SK-N-SH treated with all-trans-retinoic acid at 6 μM for 48 hours (cell line): Measurements from ENCODE around the gene PTGR1.
"Not testable (repeated sequence)": the region's sequence is repeated elsewhere in the genome, so short reads cannot be mapped to it uniquely, and the experiment has no call there.

Experiments used
- ATAC-seq: fragments of 200-7000 bp; cut with Tn5 transposase; 3 replicates; pipeline ENCODE4 v1.9.1; 2020; ENCODE audit warnings: mild to moderate bottlenecking, moderate library complexity
- ARNTL ChIP-seq: fragments of 450-650 bp; formaldehyde crosslinking; IDR thresholded peaks from 2 replicates; pipeline ENCODE4 v1.5.0; 2020; ENCODE audit warnings: low read depth, mild to moderate bottlenecking, moderate library complexity, borderline replicate concordance
- BACH2 ChIP-seq: fragments of 250-450 bp; sonication (Bioruptor Pico); IDR thresholded peaks from 2 replicates; pipeline ENCODE4 v1.9.0; 2021; ENCODE audit warnings: mild to moderate bottlenecking, borderline replicate concordance
- ESRRG ChIP-seq: fragments of 250-450 bp; sonication (Bioruptor Pico); IDR thresholded peaks from 2 replicates; pipeline ENCODE4 v1.6.1; 2021; ENCODE audit warnings: mild to moderate bottlenecking
- GLIS3 ChIP-seq: fragments of 250-450 bp; sonication (Bioruptor Pico); IDR thresholded peaks from 2 replicates; pipeline ENCODE4 v1.5.0; 2020; ENCODE audit warnings: mild to moderate bottlenecking, moderate library complexity
- ISL1 ChIP-seq: fragments of 250-450 bp; sonication (Bioruptor Pico); IDR thresholded peaks from 2 replicates; pipeline ENCODE4 v2.1.2; 2022; ENCODE audit warnings: mild to moderate bottlenecking, moderate library complexity
- OSR1 ChIP-seq: fragments of 250-450 bp; sonication (Bioruptor Pico); IDR thresholded peaks from 2 replicates; pipeline ENCODE4 v1.8.0; 2022; ENCODE audit warnings: moderate library complexity, mild to moderate bottlenecking, inconsistent platforms
- PPARA ChIP-seq: fragments of 250-450 bp; sonication (Bioruptor Pico); IDR thresholded peaks from 2 replicates; pipeline ENCODE4 v1.5.0; 2020; ENCODE audit warnings: mild to moderate bottlenecking, borderline replicate concordance
- RARB ChIP-seq: fragments of 250-450 bp; sonication (Bioruptor Pico); IDR thresholded peaks from 2 replicates; pipeline ENCODE4 v1.8.0; 2021; ENCODE audit warnings: mild to moderate bottlenecking, moderate library complexity
- SNAI2 ChIP-seq: fragments of 250-450 bp; sonication (Bioruptor Pico); IDR thresholded peaks from 2 replicates; pipeline ENCODE4 v1.5.0; 2020; ENCODE audit warnings: mild to moderate bottlenecking, moderate library complexity
- TCF4 ChIP-seq: fragments of 250-450 bp; sonication (Bioruptor Pico); IDR thresholded peaks from 2 replicates; pipeline ENCODE4 v1.8.0; 2021; ENCODE audit warnings: mild to moderate bottlenecking, moderate library complexity, borderline replicate concordance
- TOX ChIP-seq: fragments of 250-450 bp; sonication (Bioruptor Pico); IDR thresholded peaks from 2 replicates; pipeline ENCODE4 v1.8.0; 2021; ENCODE audit warnings: mild to moderate bottlenecking, moderate library complexity, borderline replicate concordance
- ZC3H10 ChIP-seq: fragments of 250-450 bp; sonication (Bioruptor Pico); IDR thresholded peaks from 2 replicates; pipeline ENCODE4 v1.5.1; 2021; ENCODE audit warnings: mild to moderate bottlenecking, moderate library complexity
- ZFP3 ChIP-seq: fragments of 250-450 bp; sonication (Bioruptor Pico); IDR thresholded peaks from 2 replicates; pipeline ENCODE4 v1.5.0; 2020; ENCODE audit warnings: mild to moderate bottlenecking, moderate library complexity
- ZFP30 ChIP-seq: fragments of 450-650 bp; formaldehyde crosslinking; IDR thresholded peaks from 2 replicates; pipeline ENCODE4 v1.5.0; 2022; ENCODE audit warnings: mild to moderate bottlenecking, moderate library complexity
- ZNF565 ChIP-seq: fragments of 450-650 bp; formaldehyde crosslinking; conservative IDR thresholded peaks from 2 replicates; pipeline ENCODE4 v1.5.0; 2020; ENCODE audit warnings: low read depth, mild to moderate bottlenecking, moderate library complexity
- ZNF70 ChIP-seq: fragments of 450-650 bp; formaldehyde crosslinking; IDR thresholded peaks from 2 replicates; pipeline ENCODE4 v1.5.0; 2020; ENCODE audit warnings: mild to moderate bottlenecking, moderate library complexity
- TF ChIP-seq, protein P1 (sequence below): fragments of 250-450 bp; sonication (Bioruptor Pico); IDR thresholded peaks from 2 replicates; pipeline ENCODE4 v1.8.0; 2020; ENCODE audit warnings: mild to moderate bottlenecking, moderate library complexity, borderline replicate concordance
- TF ChIP-seq, protein P2 (sequence below): fragments of 250-450 bp; sonication (Bioruptor Pico); IDR thresholded peaks from 2 replicates; pipeline ENCODE4 v1.5.0; 2020; ENCODE audit warnings: mild to moderate bottlenecking, moderate library complexity
- TF ChIP-seq, protein P3 (sequence below): fragments of 250-450 bp; sonication (Bioruptor Pico); IDR thresholded peaks from 2 replicates; pipeline ENCODE4 v1.5.1; 2021; ENCODE audit warnings: mild to moderate bottlenecking, moderate library complexity
- TF ChIP-seq, protein P4 (sequence below): fragments of 250-450 bp; sonication (Bioruptor Pico); IDR thresholded peaks from 2 replicates; pipeline ENCODE4 v1.8.0; 2021; ENCODE audit warnings: low read depth, mild to moderate bottlenecking, moderate library complexity, borderline replicate concordance

Gene PTGR1

DNA sequence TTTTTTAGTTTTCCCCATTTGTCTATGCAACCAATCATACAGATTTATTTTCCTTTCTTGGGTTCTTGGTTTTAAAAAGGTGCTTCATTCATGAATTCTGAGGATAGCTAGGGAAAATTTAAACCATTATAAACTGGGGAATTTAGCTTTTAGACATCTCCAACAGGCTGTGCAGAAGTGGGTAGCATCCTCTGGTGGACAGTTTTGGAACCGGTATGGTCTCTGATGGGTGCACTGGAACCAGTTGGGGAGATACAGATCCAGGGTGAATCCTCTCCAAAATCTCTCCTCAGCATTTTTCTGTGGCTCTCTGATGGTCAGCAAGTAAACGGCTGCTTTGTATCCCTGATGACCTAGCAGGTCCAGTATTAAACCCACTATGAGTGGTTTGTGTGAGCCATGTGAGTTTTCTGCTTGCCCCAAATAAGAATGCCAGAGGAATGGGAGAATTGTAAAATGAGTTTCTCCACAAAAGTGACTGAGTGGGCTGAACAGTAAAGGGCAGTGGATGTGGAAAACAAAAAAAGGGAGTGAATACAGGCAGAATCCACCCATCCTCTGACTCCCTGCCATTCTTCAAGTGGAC, 22.5 kb upstream of the PTGR1 start:
- peak; percentile 100 for ATAC-seq
- TF ChIP-seq, protein P1, sequence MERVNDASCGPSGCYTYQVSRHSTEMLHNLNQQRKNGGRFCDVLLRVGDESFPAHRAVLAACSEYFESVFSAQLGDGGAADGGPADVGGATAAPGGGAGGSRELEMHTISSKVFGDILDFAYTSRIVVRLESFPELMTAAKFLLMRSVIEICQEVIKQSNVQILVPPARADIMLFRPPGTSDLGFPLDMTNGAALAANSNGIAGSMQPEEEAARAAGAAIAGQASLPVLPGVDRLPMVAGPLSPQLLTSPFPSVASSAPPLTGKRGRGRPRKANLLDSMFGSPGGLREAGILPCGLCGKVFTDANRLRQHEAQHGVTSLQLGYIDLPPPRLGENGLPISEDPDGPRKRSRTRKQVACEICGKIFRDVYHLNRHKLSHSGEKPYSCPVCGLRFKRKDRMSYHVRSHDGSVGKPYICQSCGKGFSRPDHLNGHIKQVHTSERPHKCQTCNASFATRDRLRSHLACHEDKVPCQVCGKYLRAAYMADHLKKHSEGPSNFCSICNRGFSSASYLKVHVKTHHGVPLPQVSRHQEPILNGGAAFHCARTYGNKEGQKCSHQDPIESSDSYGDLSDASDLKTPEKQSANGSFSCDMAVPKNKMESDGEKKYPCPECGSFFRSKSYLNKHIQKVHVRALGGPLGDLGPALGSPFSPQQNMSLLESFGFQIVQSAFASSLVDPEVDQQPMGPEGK (CRISPR knock-in tag), result no peak
- TF ChIP-seq, protein P2, sequence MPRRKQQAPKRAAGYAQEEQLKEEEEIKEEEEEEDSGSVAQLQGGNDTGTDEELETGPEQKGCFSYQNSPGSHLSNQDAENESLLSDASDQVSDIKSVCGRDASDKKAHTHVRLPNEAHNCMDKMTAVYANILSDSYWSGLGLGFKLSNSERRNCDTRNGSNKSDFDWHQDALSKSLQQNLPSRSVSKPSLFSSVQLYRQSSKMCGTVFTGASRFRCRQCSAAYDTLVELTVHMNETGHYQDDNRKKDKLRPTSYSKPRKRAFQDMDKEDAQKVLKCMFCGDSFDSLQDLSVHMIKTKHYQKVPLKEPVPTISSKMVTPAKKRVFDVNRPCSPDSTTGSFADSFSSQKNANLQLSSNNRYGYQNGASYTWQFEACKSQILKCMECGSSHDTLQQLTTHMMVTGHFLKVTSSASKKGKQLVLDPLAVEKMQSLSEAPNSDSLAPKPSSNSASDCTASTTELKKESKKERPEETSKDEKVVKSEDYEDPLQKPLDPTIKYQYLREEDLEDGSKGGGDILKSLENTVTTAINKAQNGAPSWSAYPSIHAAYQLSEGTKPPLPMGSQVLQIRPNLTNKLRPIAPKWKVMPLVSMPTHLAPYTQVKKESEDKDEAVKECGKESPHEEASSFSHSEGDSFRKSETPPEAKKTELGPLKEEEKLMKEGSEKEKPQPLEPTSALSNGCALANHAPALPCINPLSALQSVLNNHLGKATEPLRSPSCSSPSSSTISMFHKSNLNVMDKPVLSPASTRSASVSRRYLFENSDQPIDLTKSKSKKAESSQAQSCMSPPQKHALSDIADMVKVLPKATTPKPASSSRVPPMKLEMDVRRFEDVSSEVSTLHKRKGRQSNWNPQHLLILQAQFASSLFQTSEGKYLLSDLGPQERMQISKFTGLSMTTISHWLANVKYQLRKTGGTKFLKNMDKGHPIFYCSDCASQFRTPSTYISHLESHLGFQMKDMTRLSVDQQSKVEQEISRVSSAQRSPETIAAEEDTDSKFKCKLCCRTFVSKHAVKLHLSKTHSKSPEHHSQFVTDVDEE (CRISPR knock-in tag), result no peak
- TF ChIP-seq OSR1 (CRISPR knock-in tag), result no peak
- no peak for TF ChIP-seq ESRRG (CRISPR knock-in tag)
- no peak for TF ChIP-seq ZNF70 (CRISPR knock-in tag)
- TF ChIP-seq ISL1 (CRISPR knock-in tag), result no peak
- TF ChIP-seq RARB, result no peak
- no peak for TF ChIP-seq TOX
- no peak for TF ChIP-seq ARNTL (CRISPR knock-in tag)
- TF ChIP-seq GLIS3 (CRISPR knock-in tag), result no peak
- no peak for TF ChIP-seq ZFP30 (CRISPR knock-in tag)
- no peak for TF ChIP-seq PPARA (CRISPR knock-in tag)
- TF ChIP-seq ZFP3, result no peak
- TF ChIP-seq, protein P3, sequence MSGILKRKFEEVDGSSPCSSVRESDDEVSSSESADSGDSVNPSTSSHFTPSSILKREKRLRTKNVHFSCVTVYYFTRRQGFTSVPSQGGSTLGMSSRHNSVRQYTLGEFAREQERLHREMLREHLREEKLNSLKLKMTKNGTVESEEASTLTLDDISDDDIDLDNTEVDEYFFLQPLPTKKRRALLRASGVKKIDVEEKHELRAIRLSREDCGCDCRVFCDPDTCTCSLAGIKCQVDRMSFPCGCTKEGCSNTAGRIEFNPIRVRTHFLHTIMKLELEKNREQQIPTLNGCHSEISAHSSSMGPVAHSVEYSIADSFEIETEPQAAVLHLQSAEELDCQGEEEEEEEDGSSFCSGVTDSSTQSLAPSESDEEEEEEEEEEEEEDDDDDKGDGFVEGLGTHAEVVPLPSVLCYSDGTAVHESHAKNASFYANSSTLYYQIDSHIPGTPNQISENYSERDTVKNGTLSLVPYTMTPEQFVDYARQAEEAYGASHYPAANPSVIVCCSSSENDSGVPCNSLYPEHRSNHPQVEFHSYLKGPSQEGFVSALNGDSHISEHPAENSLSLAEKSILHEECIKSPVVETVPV (CRISPR knock-in tag), result no peak
- TF ChIP-seq, protein P4, sequence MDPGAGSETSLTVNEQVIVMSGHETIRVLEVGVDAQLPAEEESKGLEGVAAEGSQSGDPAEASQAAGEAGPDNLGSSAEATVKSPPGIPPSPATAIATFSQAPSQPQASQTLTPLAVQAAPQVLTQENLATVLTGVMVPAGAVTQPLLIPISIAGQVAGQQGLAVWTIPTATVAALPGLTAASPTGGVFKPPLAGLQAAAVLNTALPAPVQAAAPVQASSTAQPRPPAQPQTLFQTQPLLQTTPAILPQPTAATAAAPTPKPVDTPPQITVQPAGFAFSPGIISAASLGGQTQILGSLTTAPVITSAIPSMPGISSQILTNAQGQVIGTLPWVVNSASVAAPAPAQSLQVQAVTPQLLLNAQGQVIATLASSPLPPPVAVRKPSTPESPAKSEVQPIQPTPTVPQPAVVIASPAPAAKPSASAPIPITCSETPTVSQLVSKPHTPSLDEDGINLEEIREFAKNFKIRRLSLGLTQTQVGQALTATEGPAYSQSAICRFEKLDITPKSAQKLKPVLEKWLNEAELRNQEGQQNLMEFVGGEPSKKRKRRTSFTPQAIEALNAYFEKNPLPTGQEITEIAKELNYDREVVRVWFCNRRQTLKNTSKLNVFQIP (CRISPR knock-in tag), result no peak
- no peak for TF ChIP-seq ZNF565
- no peak for TF ChIP-seq ZC3H10 (CRISPR knock-in tag)
- no peak for TF ChIP-seq TCF4
- TF ChIP-seq, all 23 proteins: peak for 0

DNA sequence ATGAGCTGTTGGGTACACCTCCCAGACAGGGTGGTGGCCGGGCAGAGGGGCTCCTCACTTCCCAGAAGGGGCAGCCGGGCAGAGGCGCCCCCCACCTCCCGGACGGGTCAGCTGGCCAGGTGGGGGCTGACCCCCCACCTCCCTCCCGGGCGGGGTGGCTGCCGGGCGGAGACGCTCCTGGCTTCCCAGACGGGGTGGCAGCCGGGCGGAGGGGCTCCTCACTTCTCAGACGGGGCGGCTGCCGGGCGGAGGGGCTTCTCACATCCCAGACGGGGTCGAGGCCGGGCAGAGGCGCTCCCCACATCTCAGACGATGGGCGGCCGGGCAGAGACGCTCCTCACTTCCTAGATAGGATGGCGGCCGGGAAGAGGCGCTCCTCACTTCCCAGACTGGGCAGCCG, 17.9 kb upstream of the PTGR1 start:
- ATAC-seq, result not testable (repeated sequence)

DNA sequence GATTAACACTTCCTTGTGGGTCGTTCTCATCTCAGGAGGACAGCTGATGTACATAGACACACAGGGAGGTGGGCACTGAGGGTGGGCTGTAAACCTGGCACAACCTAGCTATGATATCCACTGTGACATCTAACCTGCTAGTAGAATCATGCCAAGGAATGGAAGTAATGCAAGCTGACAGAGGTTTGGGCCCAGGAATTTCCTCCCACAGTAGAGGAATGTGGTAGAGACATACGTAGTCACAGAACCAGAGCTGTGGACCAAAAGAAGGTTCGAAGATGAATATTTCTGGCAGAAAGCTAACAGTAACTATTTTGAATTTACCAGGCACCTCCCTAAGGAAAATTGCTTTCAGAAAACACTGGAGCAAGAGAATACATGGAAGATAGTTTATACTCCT, 16.5 kb upstream of the PTGR1 start:
- no peak for TF ChIP-seq RARB
- TF ChIP-seq, protein P4 (CRISPR knock-in tag), result no peak
- no peak for TF ChIP-seq BACH2
- TF ChIP-seq OSR1 (CRISPR knock-in tag), result no peak
- peak; percentile 57; the same call in 2 of the 3 replicates for ATAC-seq

DNA sequence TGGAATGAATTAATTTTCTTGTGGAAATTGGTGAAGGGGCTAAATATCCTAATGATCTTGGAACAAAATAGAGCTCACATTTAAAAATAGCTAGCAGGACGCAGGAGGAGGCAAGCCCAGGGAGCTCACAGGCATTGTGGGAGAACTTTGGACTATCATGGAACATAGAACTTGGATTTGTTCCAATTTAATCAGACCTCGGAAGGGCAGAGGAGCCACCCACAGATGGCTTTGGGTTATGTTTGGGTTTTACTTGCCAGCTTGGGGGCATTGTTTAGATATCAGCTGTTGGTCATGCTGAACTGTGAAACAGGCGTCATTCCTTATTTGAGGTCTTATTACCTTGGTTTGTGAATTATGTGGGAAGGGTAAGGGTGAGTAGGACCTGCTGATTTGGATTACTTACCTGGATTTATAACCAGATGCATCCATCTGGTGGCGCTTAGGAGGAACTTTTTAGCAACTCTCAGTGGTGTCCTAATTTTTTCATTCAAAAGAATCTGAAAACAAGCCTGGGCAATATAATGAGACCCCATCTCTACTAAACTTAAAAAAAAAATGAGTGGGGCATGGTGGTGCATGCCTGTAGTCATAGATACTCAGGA, 14.1 kb upstream of the PTGR1 start:
- no peak for ATAC-seq
- TF ChIP-seq, protein P1 (CRISPR knock-in tag), result no peak
- TF ChIP-seq ZFP30 (CRISPR knock-in tag) (no peak), SNAI2 (CRISPR knock-in tag) (no peak)
- TF ChIP-seq, all 23 proteins: peak for 0
